Kidney epithelial cell (primary cell): ENCODE measurements around the gene RFTN1. TPM values are rescaled to one million over a fixed set of nuclear protein-coding genes. Genes with fewer than 3 reads are reported as not detected.

Source experiments
- DNase-seq: peaks from one replicate; pipeline ENCODE4 v3.0.0-alpha.2; 2010; ENCODE audit warnings: low read depth
- H3K27me3 ChIP-seq: 2 replicates; pipeline ENCODE4 v1.6.0; 2011; ENCODE audit warnings: low read length; ENCODE audit not compliant: control insufficient read depth, insufficient read depth
- H3K36me3 ChIP-seq: 2 replicates; pipeline ENCODE4 v1.5.1; 2011; ENCODE audit warnings: low read length; ENCODE audit not compliant: control insufficient read depth, insufficient read depth
- H3K4me3 ChIP-seq: 2 replicates; pipeline ENCODE4 v1.5.1; 2011; ENCODE audit warnings: low read depth, mild to moderate bottlenecking, control low read depth, low read length
- CTCF ChIP-seq: IDR thresholded peaks from 2 replicates; pipeline ENCODE4 v1.5.1; 2011; ENCODE audit warnings: mild to moderate bottlenecking, moderate library complexity, low read length, control low read depth, inconsistent platforms; ENCODE audit not compliant: insufficient read depth, poor library complexity, severe bottlenecking
- total RNA-seq: library from RNA; depleted of rRNA; stranded (reverse); fragments of >200 nt; gene quantifications from 2 replicates; pipeline ENCODE4 v1.2.3, GENCODE V29; 2015

RFTN1 gene
- total RNA-seq, 1 donor from 2014 or later: 50.7 TPM

- H3K36me3 ChIP-seq: peaks cover 2% of the 10 kb centered on the region
- DNase-seq: no peak
- no peaks in the 10 kb centered on the region for H3K27me3 ChIP-seq
- no peak overlapping the region for H3K4me3 ChIP-seq
- no peak for TF ChIP-seq CTCF
These were observed 58.5 kb downstream of the RFTN1 start for GRCh38 chr3:16455001-16455400.

- no peak for TF ChIP-seq CTCF
- DNase-seq: no peak
These were observed 61.2 kb downstream of the RFTN1 start for GRCh38 chr3:16452261-16452660.

GRCh38 chr3:16449369-16449768 lies 64.1 kb downstream of the RFTN1 start:
- TF ChIP-seq CTCF: no peak

More at GRCh38 chr3:16452261-16452660, 61.2 kb downstream of the RFTN1 start:
- Histone ChIP-seq H3K4me3 (no peak overlapping the region), H3K27me3 (no peaks in the 10 kb centered on the region), H3K36me3 (peaks cover 2% of the 10 kb centered on the region)

GRCh38 chr3:16448639-16449070 lies 64.8 kb downstream of the RFTN1 start:
- Histone ChIP-seq H3K27me3 (no peaks in the 10 kb centered on the region), H3K4me3 (no peak overlapping the region), H3K36me3 (peaks cover 2% of the 10 kb centered on the region)
- peak; percentile 63 for DNase-seq
- no peak for TF ChIP-seq CTCF

More at GRCh38 chr3:16449369-16449768, 64.1 kb downstream of the RFTN1 start:
- DNase-seq: no peak
- Histone ChIP-seq H3K4me3 (no peak overlapping the region), H3K36me3 (peaks cover 2% of the 10 kb centered on the region), H3K27me3 (no peaks in the 10 kb centered on the region)

- TF ChIP-seq CTCF: no peak
- H3K27me3 ChIP-seq: no peaks in the 10 kb centered on the region
- no peak overlapping the region for H3K4me3 ChIP-seq
- no peak for DNase-seq
- peaks cover 2% of the 10 kb centered on the region for H3K36me3 ChIP-seq
These were observed 66.4 kb downstream of the RFTN1 start for GRCh38 chr3:16447135-16447534.

GRCh38 chr3:16444344-16444743 lies 69.2 kb downstream of the RFTN1 start:
- no peak overlapping the region for H3K4me3 ChIP-seq
- no peaks in the 10 kb centered on the region for H3K27me3 ChIP-seq
- DNase-seq: no peak
- TF ChIP-seq CTCF: no peak
- H3K36me3 ChIP-seq: no peaks in the 10 kb centered on the region
